ENCODE data around the gene TMED4.
"Not testable (repeated sequence)": the region's sequence is repeated elsewhere in the genome, so short reads cannot be mapped to it uniquely, and the experiment has no call there.

The TMED4 gene

GRCh38 chr7:44603193-44603592 is 21.2 kb upstream of the TMED4 start:
- no peaks in the 10 kb centered on the region for H3K4me1 ChIP-seq (ENCODE audit: control insufficient read depth, low read depth, low read length)
- H3K9me3 ChIP-seq (ENCODE audit: control insufficient read depth, low read depth, low read length) = no peaks in the 10 kb centered on the region
- H3K27ac ChIP-seq (ENCODE audit: low read length) = no peak overlapping the region
- H3K36me3 ChIP-seq (ENCODE audit: control insufficient read depth, low read depth, low read length) = no peaks in the 10 kb centered on the region
- no peaks in the 10 kb centered on the region for H3K27me3 ChIP-seq (ENCODE audit: control insufficient read depth, insufficient read depth, low read length)
- no peak overlapping the region for H3K9ac ChIP-seq (ENCODE audit: low read length)
- no peak overlapping the region for H3K4me3 ChIP-seq (ENCODE audit: low read length)

- Histone ChIP-seq H3K4me1 (ENCODE audit: control insufficient read depth, low read depth, low read length) (no peaks in the 10 kb centered on the region), H3K9me3 (ENCODE audit: control insufficient read depth, low read depth, low read length) (no peaks in the 10 kb centered on the region), H3K36me3 (ENCODE audit: control insufficient read depth, low read depth, low read length) (no peaks in the 10 kb centered on the region), H3K9ac (ENCODE audit: low read length) (no peak overlapping the region), H3K4me3 (ENCODE audit: low read length) (no peak overlapping the region), H3K27ac (ENCODE audit: low read length) (no peak overlapping the region), H3K27me3 (ENCODE audit: control insufficient read depth, insufficient read depth, low read length) (no peaks in the 10 kb centered on the region)
These were observed 20.5 kb upstream of the TMED4 start for GRCh38 chr7:44602576-44602910.

DNA sequence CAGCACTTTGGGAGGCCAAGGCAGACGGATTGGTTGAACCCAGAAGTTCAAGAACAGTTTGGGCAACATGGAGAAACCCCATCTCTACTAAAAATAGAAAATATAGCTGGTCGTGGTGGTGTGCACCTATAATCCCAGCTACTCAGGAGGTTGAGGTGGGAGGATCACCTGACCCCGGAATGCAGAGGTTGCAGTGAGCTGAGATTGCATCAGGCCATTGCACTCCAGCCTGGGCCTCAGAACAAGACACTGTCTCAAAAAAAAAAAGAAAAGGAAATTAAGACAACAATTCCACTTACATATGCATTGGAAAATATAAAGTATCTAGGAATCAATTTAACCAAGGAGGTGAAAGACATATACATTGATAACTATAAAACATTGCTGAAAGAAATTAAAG is 17.2 kb upstream of the TMED4 start:
- no peak overlapping the region for H3K27ac ChIP-seq (ENCODE audit: low read length)
- no peak overlapping the region for H3K9ac ChIP-seq (ENCODE audit: low read length)
- H3K4me3 ChIP-seq (ENCODE audit: low read length) = no peak overlapping the region
- H3K4me1 ChIP-seq (ENCODE audit: control insufficient read depth, low read depth, low read length) = no peaks in the 10 kb centered on the region
- no peaks in the 10 kb centered on the region for H3K9me3 ChIP-seq (ENCODE audit: control insufficient read depth, low read depth, low read length)
- H3K36me3 ChIP-seq (ENCODE audit: control insufficient read depth, low read depth, low read length) = no peaks in the 10 kb centered on the region
- no peaks in the 10 kb centered on the region for H3K27me3 ChIP-seq (ENCODE audit: control insufficient read depth, insufficient read depth, low read length)

- H3K9me3 ChIP-seq (ENCODE audit: control insufficient read depth, low read depth, low read length); H3K4me1 ChIP-seq (ENCODE audit: control insufficient read depth, low read depth, low read length); H3K36me3 ChIP-seq (ENCODE audit: control insufficient read depth, low read depth, low read length); H3K27ac ChIP-seq (ENCODE audit: low read length); H3K9ac ChIP-seq (ENCODE audit: low read length); H3K4me3 ChIP-seq (ENCODE audit: low read length); H3K27me3 ChIP-seq (ENCODE audit: control insufficient read depth, insufficient read depth, low read length): not testable (repeated sequence)
These were observed 15.2 kb upstream of the TMED4 start for GRCh38 chr7:44597181-44597580.

DNA sequence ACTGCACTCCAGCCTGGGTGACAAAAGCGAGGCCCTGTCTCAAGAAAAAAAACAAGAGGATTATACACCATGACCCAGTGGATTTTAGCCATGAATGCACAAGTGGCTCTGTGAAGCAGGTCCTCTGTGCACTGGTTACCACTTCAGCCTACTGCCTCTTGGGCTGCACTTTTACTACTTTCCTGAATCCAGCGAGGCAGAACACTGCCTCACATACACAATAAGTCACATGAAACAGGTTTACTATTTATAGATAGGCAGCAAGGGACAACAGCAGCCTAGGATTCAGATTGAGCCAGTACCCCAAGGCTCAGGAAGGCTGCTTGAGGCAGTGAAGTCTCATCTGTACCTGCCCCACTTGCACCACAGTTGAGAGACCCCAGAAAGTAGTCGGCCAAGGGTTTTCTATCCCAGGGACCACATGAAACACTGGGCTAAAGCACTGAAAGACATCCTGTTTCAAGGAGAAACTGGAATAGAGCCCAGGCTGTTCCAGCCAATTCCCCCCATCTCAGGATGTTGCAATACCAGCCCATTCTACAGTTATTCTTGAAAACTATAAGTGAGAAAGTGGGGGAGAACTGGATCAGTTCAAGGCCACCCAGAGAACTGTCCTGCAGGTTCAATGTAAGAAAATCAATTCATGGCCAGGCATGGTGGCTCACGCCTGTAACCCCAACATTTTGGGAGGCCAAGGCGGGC is 14.1 kb upstream of the TMED4 start:
- Histone ChIP-seq H3K4me3 (ENCODE audit: low read length) (no peak overlapping the region), H3K27ac (ENCODE audit: low read length) (no peak overlapping the region), H3K36me3 (ENCODE audit: control insufficient read depth, low read depth, low read length) (no peaks in the 10 kb centered on the region), H3K27me3 (ENCODE audit: control insufficient read depth, insufficient read depth, low read length) (no peaks in the 10 kb centered on the region), H3K4me1 (ENCODE audit: control insufficient read depth, low read depth, low read length) (no peaks in the 10 kb centered on the region), H3K9me3 (ENCODE audit: control insufficient read depth, low read depth, low read length) (no peaks in the 10 kb centered on the region), H3K9ac (ENCODE audit: low read length) (no peak overlapping the region)

GRCh38 chr7:44590910-44591309 is 8.9 kb upstream of the TMED4 start:
- no peak overlapping the region for H3K27ac ChIP-seq (ENCODE audit: low read length)
- H3K27me3 ChIP-seq (ENCODE audit: control insufficient read depth, insufficient read depth, low read length) = no peaks in the 10 kb centered on the region
- H3K9ac ChIP-seq (ENCODE audit: low read length) = no peak overlapping the region
- no peaks in the 10 kb centered on the region for H3K36me3 ChIP-seq (ENCODE audit: control insufficient read depth, low read depth, low read length)
- no peaks in the 10 kb centered on the region for H3K4me1 ChIP-seq (ENCODE audit: control insufficient read depth, low read depth, low read length)
- no peaks in the 10 kb centered on the region for H3K9me3 ChIP-seq (ENCODE audit: control insufficient read depth, low read depth, low read length)
- no peak overlapping the region for H3K4me3 ChIP-seq (ENCODE audit: low read length)

DNA sequence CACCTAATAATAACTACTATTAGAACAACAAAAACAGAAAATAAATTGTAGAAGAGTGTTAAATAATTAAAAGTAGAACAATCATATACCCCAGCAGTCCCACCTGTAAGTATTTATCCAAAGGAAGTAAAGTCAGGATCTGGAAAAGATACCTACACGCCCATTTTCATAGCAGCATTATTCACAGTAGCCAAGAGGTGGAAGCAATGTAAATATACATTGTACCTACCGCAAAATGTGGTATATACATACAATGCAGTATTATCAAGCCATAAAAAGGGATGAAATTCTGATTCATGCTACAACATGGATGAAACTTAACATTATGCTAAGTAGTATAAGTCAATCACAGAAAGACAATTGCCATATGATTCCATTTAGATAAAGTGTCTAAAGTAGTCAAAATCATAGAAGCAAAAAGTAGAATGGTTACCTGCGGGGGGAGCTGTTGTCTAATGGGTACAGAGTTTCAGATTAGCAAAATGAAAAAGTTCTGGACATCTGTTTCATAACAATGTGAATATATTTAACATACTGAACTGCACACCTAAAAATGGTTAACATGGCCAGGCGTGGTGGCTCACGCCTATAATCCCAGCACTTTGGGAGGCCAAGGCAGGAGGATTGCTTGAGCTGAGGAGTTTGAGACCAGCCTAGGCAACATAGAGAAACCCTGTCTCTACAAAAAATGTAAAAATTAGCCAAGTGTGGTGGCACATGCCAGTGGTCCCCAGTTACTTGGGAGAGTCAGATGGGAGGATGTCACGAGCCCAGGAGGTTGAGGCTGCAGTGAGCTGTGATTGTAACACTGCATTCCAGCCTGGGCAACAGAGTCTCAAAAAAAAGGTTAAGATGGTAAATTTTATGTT is 6.0 kb upstream of the TMED4 start:
- no peaks in the 10 kb centered on the region for H3K9me3 ChIP-seq (ENCODE audit: control insufficient read depth, low read depth, low read length)
- H3K4me1 ChIP-seq (ENCODE audit: control insufficient read depth, low read depth, low read length) = no peaks in the 10 kb centered on the region
- no peaks in the 10 kb centered on the region for H3K36me3 ChIP-seq (ENCODE audit: control insufficient read depth, low read depth, low read length)
- no peak overlapping the region for H3K9ac ChIP-seq (ENCODE audit: low read length)
- no peaks in the 10 kb centered on the region for H3K27me3 ChIP-seq (ENCODE audit: control insufficient read depth, insufficient read depth, low read length)
- H3K27ac ChIP-seq (ENCODE audit: low read length) = no peak overlapping the region
- H3K4me3 ChIP-seq (ENCODE audit: low read length) = no peak overlapping the region

GRCh38 chr7:44583146-44583865 is 1.3 kb upstream of the TMED4 start:
- Histone ChIP-seq H3K4me3 (ENCODE audit: low read length) (peak overlapping the region; percentile 93), H3K9me3 (ENCODE audit: control insufficient read depth, low read depth, low read length) (no peaks in the 10 kb centered on the region), H3K27me3 (ENCODE audit: control insufficient read depth, insufficient read depth, low read length) (no peaks in the 10 kb centered on the region), H3K4me1 (ENCODE audit: control insufficient read depth, low read depth, low read length) (peaks cover 4% of the 10 kb centered on the region), H3K36me3 (ENCODE audit: control insufficient read depth, low read depth, low read length) (peaks cover 17% of the 10 kb centered on the region), H3K9ac (ENCODE audit: low read length) (no peak overlapping the region), H3K27ac (ENCODE audit: low read length) (no peak overlapping the region)

- Histone ChIP-seq H3K36me3 (ENCODE audit: control insufficient read depth, low read depth, low read length) (peaks cover 21% of the 10 kb centered on the region), H3K9me3 (ENCODE audit: control insufficient read depth, low read depth, low read length) (no peaks in the 10 kb centered on the region), H3K27me3 (ENCODE audit: control insufficient read depth, insufficient read depth, low read length) (no peaks in the 10 kb centered on the region), H3K9ac (ENCODE audit: low read length) (peak overlapping the region; percentile 66), H3K4me1 (ENCODE audit: control insufficient read depth, low read depth, low read length) (peaks cover 4% of the 10 kb centered on the region), H3K4me3 (ENCODE audit: low read length) (peak overlapping the region; percentile 93), H3K27ac (ENCODE audit: low read length) (no peak overlapping the region)
These were observed 819 bp downstream of the TMED4 start for GRCh38 chr7:44580945-44581878.

GRCh38 chr7:44576228-44576627 is 5.8 kb downstream of the TMED4 start:
- H3K9me3 ChIP-seq (ENCODE audit: control insufficient read depth, low read depth, low read length) = no peaks in the 10 kb centered on the region
- peaks cover 10% of the 10 kb centered on the region for H3K4me1 ChIP-seq (ENCODE audit: control insufficient read depth, low read depth, low read length)
- H3K4me3 ChIP-seq (ENCODE audit: low read length) = no peak overlapping the region
- H3K27ac ChIP-seq (ENCODE audit: low read length) = no peak overlapping the region
- H3K9ac ChIP-seq (ENCODE audit: low read length) = no peak overlapping the region
- peaks cover 40% of the 10 kb centered on the region for H3K36me3 ChIP-seq (ENCODE audit: control insufficient read depth, low read depth, low read length)
- no peaks in the 10 kb centered on the region for H3K27me3 ChIP-seq (ENCODE audit: control insufficient read depth, insufficient read depth, low read length)

- H3K27me3 ChIP-seq (ENCODE audit: control insufficient read depth, insufficient read depth, low read length) = no peaks in the 10 kb centered on the region
- H3K4me3 ChIP-seq (ENCODE audit: low read length) = peak overlapping the region; percentile 85
- no peaks in the 10 kb centered on the region for H3K9me3 ChIP-seq (ENCODE audit: control insufficient read depth, low read depth, low read length)
- H3K36me3 ChIP-seq (ENCODE audit: control insufficient read depth, low read depth, low read length) = peaks cover 48% of the 10 kb centered on the region
- H3K4me1 ChIP-seq (ENCODE audit: control insufficient read depth, low read depth, low read length) = peaks cover 7% of the 10 kb centered on the region
- no peak overlapping the region for H3K9ac ChIP-seq (ENCODE audit: low read length)
- no peak overlapping the region for H3K27ac ChIP-seq (ENCODE audit: low read length)
These were observed 7.0 kb downstream of the TMED4 start for GRCh38 chr7:44575054-44575453.
